Smooth muscle cell (in vitro differentiated cells): ENCODE data around the gene SPINK9. TPM values are rescaled to one million over a fixed set of nuclear protein-coding genes. Genes with fewer than 3 reads are reported as not detected.
A peak's percentile ranks its signal among the peaks of the same experiment; 100 is the strongest.

Source experiments
- DNase-seq: peaks from one replicate; lab custom pipeline; 2025; ENCODE audit not compliant: unreplicated experiment; lab: John Stamatoyannopoulos, UW
- H2AFZ ChIP-seq: fragments of 200-600 bp; sonication (generic); 2 replicates; pipeline ENCODE4 v1.6.0; 2016; ENCODE audit warnings: antibody characterized with exemption, low read depth, mild to moderate bottlenecking
- H3F3A ChIP-seq: fragments of 200-600 bp; sonication (generic); 2 replicates; pipeline ENCODE4 v1.6.0; 2017; ENCODE audit warnings: antibody characterized with exemption, low read depth
- H3K27ac ChIP-seq: fragments of 200-600 bp; sonication (generic); 2 replicates; pipeline ENCODE4 v1.5.1; 2016; ENCODE audit warnings: low read depth, mild to moderate bottlenecking
- H3K27me3 ChIP-seq: fragments of 200-600 bp; sonication (generic); 2 replicates; pipeline ENCODE4 v1.6.1; 2016; ENCODE audit warnings: low read depth, mild to moderate bottlenecking
- H3K36me3 ChIP-seq: fragments of 200-600 bp; sonication (generic); 2 replicates; pipeline ENCODE4 v1.5.1; 2016; ENCODE audit warnings: low read depth
- H3K4me1 ChIP-seq: fragments of 200-600 bp; sonication (generic); 2 replicates; pipeline ENCODE4 v1.5.1; 2016; ENCODE audit warnings: low read depth
- H3K4me2 ChIP-seq: fragments of 200-600 bp; sonication (generic); 2 replicates; pipeline ENCODE4 v1.6.0; 2016; ENCODE audit warnings: mild to moderate bottlenecking
- H3K4me3 ChIP-seq: fragments of 200-600 bp; sonication (generic); 2 replicates; pipeline ENCODE4 v1.5.1; 2016; ENCODE audit warnings: mild to moderate bottlenecking
- H3K79me2 ChIP-seq: fragments of 200-600 bp; sonication (generic); 2 replicates; pipeline ENCODE4 v1.6.0; 2016; ENCODE audit warnings: low read depth, mild to moderate bottlenecking
- H3K9ac ChIP-seq: fragments of 200-600 bp; sonication (generic); 2 replicates; pipeline ENCODE4 v1.6.0; 2016; ENCODE audit warnings: low read depth
- H3K9me3 ChIP-seq: fragments of 200-600 bp; sonication (generic); replicated peaks from 2 replicates; pipeline ENCODE4 v1.5.1; 2016; ENCODE audit warnings: low read depth
- H4K20me1 ChIP-seq: fragments of 200-600 bp; sonication (generic); 2 replicates; pipeline ENCODE4 v1.6.0; 2016; ENCODE audit warnings: low read depth
- CTCF ChIP-seq: fragments of 200-600 bp; sonication (generic); IDR thresholded peaks from 2 replicates; pipeline ENCODE4 v1.5.1; 2017; ENCODE audit warnings: borderline replicate concordance, mild to moderate bottlenecking, antibody characterized with exemption; ENCODE audit not compliant: insufficient read depth, poor library complexity, severe bottlenecking
- WGBS: methylation state at CpG from one replicate; pipeline ENCODE4 v1.1.7; 2016; ENCODE audit warnings: low lambda C conversion rate; 5-methylcytosine and 5-hydroxymethylcytosine counted together
- polyA plus RNA-seq: library from polyadenylated mRNA; unstranded; fragments of >200 nt; fragmentation: Nextera tagmentation; extraction: Ambion mirVana; gene quantifications from 2 replicates; pipeline ENCODE4 v1.2.1, GENCODE V29; 2016
- small RNA-seq: library from RNA; depleted of rRNA; stranded (forward); fragments of <200 nt; gene quantifications from one replicate; pipeline ENCODE3, GENCODE V24; 2014
- total RNA-seq: library from RNA; depleted of rRNA; stranded (reverse); fragments of >200 nt; gene quantifications from 2 replicates; pipeline ENCODE4 v1.2.3, GENCODE V29; 2014

The SPINK9 gene
- total and polyA plus RNA-seq, 2 experiments from 2014 or later, result 5.3 to 5.9 TPM

GRCh38 chr5:148388696-148389095 lies 53.3 kb downstream of the SPINK9 start:
- Histone ChIP-seq H2AFZ (no peak overlapping the region), H3K9me3 (no peaks in the 10 kb centered on the region), H3K9ac (no peak overlapping the region), H3F3A (peaks cover 4% of the 10 kb centered on the region), H3K36me3 (no peaks in the 10 kb centered on the region), H3K4me2 (no peak overlapping the region), H3K27me3 (no peaks in the 10 kb centered on the region), H4K20me1 (peaks cover 57% of the 10 kb centered on the region), H3K4me1 (peaks cover 7% of the 10 kb centered on the region), H3K79me2 (peaks cover 86% of the 10 kb centered on the region), H3K4me3 (no peak overlapping the region), H3K27ac (peak overlapping the region; percentile 6)
- WGBS, result 63% methylated on average over 1 of the region's 1 CpG
- TF ChIP-seq CTCF, result no peak
- DNase-seq, result no peak

Small RNA genes within 50 kb of the gene (small RNA-seq; reads per million reads assigned to genes)
- not detected for gene RF00017

Other genes with a start within 250 kb of the SPINK9 start
- gene SPINK14, start 167.0 kb upstream of the SPINK9 start, total RNA-seq, result not detected in 2 replicates
- gene SPINK14, start 167.0 kb upstream of the SPINK9 start, polyA plus RNA-seq, result not detected in 2 replicates
- 102 and 218 TPM in 2 replicates for gene SPINK6, start 132.5 kb upstream of the SPINK9 start, total RNA-seq
- 112 and 193 TPM in 2 replicates for gene SPINK6, start 132.5 kb upstream of the SPINK9 start, polyA plus RNA-seq
- 1.2 TPM in 1 of 2 replicates, not detected in the other for gene MARCOL, start 97.0 kb upstream of the SPINK9 start, total RNA-seq
- not detected in 2 replicates for gene MARCOL, start 97.0 kb upstream of the SPINK9 start, polyA plus RNA-seq
- gene SPINK13, start 66.8 kb upstream of the SPINK9 start, total RNA-seq, result not detected in 2 replicates
- not detected in 2 replicates for gene SPINK13, start 66.8 kb upstream of the SPINK9 start, polyA plus RNA-seq
- gene SPINK7, start 23.1 kb upstream of the SPINK9 start, total RNA-seq, result 11.5 and 20.5 TPM in 2 replicates
- 4.0 and 15.7 TPM in 2 replicates for gene SPINK7, start 23.1 kb upstream of the SPINK9 start, polyA plus RNA-seq
- 44.5 and 61.4 TPM in 2 replicates for gene FBXO38, start 48.4 kb downstream of the SPINK9 start, total RNA-seq
- gene FBXO38, start 48.4 kb downstream of the SPINK9 start, polyA plus RNA-seq, result 23.7 and 24.4 TPM in 2 replicates